Cortex of kidney (tissue), 1 donor: Measurements from ENCODE around the gene RIC1.
"Not testable (repeated sequence)": the region's sequence is repeated elsewhere in the genome, so short reads cannot be mapped to it uniquely, and the experiment has no call there.

ENCODE experiments used
- DNase-seq: peaks from one replicate; lab custom pipeline; 2025; lab: John Stamatoyannopoulos, UW

Gene RIC1

DNA sequence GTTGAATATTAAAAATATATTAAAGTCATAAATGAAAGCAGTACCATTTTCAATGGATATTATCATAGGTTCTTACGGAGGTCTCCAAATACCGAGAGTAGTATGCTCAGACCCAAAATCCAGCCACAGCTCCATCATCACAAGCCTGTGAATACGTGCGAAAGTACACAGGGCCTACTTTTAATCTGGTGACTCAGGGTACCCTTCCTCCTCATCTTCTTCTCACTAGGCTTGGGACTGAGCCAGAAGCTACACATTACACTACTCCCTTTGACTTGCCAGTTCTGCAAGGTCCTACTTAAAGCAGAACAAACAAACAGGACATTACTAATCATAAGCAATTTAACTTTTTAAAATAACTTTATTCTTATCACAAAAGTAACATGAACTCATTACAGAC is 7.6 kb upstream of the RIC1 start:
- no peak for DNase-seq

DNA sequence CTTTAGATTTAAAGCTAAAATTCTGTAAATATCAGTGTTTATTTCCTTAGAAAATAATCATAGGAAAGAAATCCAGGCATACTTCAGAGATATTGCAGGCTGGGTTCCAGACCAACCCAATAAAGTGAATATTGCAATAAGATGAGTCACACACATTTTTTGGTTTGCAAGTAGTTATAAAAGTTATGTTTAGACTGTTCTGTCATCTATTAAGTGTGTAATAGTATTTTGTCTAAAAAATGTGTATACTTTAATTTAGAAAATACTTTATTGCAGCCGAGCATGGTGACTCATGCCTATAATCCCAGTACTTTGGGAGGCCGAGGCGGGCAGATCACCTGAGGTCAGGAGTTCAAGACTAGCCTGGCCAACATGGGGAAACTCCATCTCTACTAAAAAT is 6.9 kb upstream of the RIC1 start:
- DNase-seq = no peak

DNA sequence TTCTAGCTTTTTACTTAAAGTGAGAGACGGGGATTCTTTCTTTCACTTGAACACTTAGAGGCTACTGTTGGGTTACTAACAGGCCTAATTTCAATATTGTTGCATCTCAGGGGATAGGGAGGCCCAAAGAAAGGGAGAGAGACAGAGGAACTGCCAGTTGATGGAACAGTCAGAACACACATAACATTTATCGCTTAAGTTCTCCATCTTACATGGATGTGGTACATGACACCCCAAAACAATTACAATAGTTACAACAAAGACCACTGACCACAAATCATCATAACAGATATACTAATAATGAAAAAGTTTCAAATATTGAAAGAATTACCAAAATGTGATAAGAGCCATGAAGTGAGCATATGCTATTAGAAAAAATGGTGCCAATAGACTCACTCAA is 4.3 kb upstream of the RIC1 start:
- DNase-seq = no peak

DNA sequence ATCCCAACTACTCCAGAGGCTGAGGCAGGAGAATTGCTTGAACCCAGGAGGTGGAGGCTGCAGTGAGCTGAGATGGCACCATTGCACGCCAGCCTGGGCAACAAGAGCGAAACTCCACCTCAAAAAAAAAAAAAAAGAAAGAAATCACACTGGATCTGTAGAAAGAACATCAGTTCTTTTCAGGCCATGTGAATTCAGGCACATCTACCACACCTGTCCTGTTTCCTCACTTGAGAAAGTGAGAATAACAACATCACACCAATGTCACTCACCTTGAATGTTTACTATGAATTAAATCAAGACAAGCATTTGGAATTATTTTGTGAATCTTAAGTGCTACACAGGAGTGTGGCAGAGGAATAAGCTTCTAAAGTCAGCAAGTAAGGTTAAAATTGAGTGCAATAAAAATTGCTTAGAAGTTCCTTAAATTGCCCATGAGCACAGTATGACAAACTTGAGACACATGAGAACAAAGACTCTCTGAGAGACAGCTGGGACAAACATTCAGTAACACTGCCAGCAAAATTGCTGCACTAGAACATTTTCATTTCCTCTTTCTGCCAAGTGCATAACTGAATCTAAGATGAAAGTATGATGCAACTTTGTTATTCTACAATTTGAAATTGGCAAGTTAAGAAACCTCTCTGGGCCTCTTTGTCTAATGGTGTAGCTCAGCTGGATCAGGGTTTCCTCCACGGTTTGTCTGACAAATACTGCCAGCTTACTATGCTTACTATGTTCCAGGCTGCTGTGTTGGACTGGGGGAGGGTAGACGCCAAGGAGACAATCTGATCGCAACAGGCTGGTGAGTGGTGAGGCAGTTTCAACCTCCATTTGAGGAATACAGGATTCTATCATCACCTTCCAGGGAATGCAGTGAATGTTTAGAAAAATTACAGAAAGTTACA is 1.9 kb upstream of the RIC1 start:
- no peak for DNase-seq

DNA sequence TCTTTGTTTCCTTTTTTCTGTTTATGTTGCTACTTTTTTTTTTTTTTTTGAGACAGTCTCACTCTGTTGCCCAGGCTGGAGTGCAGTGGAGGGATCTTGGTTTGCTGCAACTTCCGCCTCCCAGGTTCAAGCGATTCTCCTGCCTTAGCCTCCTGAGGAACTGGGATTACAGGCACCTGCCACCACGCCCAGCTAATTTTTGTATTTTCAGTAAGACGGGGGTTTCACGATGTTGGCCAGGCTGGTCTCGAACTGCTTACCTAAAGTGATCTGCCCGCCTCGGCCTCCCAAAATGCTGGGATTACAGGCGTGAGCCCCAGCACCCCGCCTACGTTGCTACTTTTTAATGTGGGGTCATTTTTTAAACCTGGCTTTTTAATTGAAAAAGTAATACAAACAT is 1.2 kb upstream of the RIC1 start:
- DNase-seq = not testable (repeated sequence)

DNA sequence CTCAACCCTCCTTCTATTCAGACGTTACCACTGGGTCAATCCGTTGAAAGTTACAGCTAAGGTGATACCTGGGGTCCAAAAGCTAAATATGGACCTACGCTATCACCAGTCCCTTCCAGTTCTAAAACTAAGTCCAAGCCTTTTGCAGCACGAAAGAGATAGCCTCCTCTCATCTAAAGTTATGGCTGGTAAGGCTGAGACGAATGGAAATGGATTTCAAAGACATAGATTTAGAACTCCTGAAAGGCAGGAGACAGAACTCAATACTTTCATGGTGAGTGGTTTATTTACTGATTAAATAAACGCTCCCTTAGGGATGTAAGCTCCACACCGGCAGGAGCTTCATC is 751 bp upstream of the RIC1 start:
- DNase-seq = no peak

DNA sequence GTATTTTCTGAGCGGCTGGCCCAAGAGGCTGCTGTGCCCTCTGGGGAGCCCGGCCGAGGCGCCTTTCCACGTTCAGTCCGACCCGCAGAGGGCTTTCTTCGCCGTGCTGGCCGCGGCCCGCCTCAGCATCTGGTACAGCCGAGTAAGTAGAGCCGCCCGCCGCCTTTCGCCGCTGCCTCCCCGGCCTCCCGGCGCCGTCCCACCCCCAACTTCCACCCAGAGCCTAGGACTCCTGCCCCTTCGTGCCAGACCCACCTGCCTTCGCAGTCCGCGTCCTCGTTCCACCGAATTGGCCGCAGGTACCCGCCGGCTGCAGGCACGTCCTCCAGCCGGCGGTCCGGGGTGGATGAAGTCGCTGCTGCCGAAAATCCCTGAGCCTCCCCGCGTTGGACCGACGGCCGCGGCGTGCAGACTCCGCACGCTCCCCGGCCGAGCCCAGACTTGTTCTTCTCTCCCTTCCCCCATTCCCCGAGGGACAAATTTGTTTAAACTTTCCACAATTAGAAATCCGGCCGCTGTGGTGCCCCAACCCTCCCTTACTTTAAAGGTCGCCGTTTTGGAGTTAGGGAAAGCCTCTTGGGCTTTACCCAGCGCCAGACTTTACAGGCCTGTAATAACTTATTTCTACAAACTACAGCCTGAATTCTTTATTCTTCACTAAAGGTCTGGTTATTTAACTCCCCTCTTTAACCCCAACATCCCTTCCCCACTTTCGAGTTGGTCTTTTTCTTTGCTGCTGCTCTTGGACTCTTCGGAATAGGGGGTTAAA is 589 bp downstream of the RIC1 start:
- DNase-seq = peak; percentile 25

DNA sequence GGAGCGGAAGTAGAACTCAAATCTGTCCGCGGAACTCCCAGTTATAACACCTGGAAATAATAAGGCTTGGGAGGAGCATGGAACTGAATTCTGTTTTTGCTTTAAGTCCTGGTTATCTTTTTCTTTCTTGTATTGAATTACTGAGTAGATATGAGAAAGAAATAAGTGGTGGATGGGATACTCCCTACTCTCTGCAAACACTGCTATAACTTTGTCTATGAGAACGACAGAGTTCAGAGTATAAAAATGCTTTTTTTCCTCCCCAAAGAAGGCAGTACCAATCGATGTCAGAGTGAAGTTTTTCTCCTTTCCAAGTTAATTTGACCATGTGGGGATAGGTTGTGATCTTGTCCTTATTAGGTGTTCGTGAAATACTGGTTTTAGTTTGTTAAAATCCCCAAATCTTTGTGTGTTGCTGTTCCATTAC is 1.2 kb downstream of the RIC1 start:
- DNase-seq = no peak

DNA sequence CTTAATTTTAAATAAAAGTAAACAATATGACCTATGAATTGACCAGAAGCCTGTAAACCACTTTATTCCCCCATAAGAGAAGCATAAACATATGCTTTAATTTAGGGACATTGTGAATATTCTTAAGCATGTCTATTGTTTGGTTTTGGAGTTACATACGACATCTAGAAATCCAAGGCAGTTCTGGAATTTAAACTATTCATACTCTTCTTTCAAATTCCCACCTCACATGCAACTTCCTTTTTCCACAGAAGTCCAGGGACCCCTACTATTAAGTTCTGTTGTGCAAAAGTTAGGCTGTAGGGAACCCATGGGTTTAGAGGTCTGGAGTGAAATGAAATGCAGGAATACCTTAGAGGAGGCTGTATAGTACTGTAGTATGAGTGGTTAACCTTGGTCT is 2.1 kb downstream of the RIC1 start:
- DNase-seq = no peak

DNA sequence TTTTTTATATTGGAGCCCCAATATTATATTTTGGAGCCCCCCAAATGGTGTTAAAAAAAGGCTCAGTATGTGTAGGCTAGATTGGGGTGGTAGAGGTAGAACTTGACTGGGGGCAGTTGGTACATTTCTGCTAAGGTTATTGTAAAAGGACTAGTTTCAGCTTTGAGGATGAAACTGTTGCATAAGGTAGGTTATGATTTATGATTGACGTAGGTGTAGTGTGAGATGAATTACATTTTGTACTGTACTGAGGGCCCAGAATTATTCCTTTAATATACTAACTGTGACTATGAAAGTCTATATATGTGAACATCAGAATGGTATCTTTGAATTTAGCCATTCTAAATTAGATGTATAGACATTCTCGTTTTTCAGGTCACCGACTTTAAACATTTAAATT is 3.6 kb downstream of the RIC1 start:
- no peak for DNase-seq

DNA sequence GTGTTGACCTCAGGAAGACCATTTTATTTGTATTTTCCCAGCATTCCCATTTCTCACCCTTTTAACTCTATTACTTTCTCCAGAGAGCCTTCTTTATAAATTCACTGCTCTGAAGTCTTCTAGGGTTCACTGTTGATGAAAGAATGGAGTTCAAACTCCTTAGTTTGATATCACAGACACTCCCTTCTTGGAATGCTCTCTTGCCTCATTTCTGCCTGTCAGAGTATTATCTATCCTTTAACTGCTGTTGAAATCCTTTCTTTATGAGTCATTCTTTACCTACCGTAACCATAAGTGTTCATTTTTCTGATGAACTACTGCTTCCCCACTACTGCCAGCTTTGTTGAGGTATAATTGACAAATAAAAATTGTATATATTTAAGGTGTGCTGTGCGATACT is 4.3 kb downstream of the RIC1 start:
- no peak for DNase-seq

DNA sequence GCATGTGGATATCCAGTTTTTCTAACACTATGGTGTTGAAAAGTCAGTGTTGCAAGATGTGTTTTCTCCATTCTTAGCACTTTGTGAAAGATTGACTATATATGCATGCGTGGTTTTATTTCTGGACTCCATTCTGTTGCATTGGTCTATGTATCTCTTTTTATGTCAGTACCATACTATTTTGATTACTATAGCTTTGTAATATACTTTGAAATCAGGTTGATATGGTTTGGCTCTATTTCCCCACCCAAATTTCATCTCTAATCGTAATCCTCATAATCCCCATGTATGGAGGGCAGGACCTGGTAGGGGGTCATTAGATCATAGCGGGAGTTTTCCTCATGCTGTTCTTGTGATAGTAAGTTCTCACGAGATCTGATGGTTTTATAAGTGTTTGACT is 6.5 kb downstream of the RIC1 start:
- no peak for DNase-seq

DNA sequence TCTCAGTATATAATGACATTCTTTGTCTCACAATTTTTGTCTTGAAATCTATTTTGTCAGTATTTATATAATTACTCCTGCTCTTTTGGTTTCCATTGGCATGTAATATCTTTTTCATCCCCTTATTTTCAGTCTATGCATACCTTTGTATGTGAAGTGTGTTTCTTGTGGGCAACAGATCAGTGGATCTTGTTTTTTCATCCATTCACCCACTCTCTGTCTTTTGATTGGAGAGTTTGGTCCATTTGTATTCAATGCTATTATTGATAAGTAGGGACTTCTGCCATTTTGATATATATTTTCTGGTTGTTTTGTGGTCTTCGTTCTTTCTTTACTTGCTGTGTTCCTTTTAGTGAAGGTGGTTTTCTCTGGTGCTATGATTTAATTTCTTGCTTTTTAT is 10.9 kb downstream of the RIC1 start:
- DNase-seq = no peak

DNA sequence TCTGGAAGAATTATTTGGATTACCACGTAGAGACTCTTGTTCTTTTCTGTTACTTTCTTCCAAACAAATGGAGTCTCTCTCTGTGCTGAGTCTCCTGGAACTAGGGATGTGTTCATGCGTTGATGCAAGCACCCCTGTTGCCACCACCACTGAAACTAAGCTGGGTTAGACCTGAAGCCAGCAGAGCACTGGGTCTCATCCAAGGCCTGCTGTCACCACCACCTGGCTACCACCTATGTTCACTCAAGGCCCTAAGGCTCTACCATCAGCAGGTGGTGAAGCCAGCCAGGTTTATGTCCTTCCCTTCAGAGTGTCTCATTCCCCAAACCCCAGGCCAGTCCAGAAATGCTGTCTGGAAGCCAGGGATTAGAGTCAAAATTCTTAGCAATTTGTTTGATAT is 13.3 kb downstream of the RIC1 start:
- no peak for DNase-seq

DNA sequence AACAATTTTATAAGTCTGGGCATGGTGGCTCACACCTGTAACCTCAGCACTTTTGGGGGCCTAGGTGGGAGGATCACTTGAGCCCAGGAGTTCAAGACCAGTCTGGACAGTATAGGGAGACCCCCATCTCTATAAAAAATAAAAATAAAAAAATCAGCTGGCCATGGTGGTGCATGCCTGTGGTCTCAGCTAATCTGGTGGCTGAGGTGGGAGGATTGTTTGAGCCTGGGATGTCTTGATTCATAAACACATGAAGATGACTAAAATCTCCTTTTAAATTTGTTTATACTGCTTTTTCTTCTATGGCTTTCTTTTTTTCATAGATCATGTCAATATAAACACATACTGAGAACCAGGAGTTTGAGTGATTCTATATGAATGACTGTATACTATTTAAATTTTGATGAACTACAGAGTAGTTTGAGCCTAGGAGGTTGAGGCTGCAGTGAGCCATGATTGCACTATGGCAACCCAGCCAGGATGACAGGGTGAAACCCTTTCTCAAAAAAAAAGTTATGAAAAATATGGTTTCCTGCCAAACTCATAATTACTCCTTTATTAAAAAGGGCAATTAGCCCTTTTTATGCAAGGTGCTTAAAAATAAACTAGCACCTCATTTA is 14.2 kb downstream of the RIC1 start:
- no peak for DNase-seq

DNA sequence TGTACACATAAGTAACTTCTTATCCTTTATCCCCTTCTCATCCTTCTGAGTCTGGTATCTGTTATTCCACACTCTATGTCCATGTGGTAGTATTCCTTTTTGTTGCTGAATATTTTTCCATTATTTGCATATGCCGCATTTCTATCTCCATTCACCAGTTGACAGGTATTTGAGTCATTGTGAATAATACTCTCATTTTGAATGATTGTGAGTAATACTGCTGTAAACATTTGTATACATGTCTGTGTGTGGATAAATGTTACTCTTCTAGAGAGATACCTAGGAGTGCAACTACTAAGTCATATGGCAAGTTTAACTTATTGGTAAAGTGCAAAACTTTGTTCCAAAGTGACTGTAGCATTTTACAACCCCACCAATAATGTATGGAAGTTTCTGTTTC is 15.6 kb downstream of the RIC1 start:
- no peak for DNase-seq

DNA sequence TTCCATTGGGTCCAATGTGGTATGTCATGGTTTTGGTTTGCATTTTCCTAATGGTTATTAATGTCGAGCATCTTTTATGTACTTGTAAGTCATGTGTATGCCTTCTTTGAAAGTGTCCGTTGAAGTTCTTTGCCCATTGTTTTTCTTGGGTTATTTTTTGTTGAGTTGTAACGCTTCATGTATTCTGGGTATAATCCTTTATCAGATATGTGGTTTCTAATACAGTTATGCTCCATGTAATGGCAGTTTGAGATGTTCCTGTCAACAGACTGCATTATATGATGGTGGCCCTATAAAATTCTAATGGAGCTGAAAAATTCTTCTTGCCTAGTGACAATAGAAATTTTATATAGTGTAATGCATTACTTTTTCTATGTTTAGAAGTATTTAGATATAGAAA is 17.2 kb downstream of the RIC1 start:
- no peak for DNase-seq

DNA sequence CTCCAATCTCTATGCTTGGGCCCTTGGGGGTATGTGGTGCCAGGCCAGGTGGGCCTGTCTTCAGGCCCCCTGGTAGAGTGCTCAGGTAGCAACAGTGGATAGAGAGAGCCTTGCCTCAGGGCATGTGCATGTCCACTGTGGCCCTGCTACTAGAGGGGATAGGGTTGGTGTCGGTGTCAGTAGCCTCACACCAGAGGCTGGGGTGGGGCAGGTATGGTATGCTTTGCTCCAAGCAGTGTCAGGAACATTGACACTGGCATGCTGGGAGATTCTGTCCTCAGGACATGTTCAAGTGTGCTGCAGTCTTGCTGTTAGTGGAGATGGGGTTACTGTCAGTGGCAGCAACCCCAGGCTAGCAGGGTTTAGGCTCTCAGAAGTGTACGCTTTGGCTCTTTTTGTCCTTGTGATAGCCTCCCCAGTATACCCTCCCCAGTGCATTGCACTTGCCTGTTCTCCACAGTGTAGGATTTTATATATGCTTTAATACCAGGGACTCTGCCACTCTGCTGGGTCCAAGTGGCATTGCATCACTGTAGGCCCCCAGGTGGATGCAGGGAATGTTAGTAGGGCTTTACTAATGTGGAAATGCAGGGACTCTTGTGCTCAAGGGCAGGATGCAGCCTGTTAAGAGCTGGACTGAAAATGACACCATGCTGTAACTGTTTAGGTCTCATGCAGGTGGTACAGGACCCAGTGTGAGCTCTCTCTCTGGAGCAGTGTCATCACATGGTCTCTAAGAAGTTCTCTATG is 21.6 kb downstream of the RIC1 start:
- DNase-seq = no peak

DNA sequence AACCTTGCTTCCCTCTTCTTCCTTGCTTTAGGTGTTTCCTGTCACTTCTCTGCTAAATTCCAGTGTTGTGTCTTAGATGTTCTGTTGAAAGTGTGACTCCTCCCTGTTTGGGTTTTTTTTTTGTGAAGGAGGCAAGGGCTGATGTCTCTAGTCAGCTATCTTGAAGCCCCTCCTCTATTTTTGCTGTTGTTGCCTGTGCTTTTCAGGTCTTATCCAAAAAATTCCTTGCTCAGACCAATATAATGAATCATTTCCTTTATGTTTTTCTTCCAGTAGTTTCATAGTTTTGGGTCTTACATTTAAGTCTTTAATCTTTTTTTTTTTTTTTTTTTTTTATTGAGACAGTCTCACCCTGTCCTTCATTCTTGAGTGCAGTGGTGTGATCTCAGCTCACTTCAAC is 22.3 kb downstream of the RIC1 start:
- no peak for DNase-seq

DNA sequence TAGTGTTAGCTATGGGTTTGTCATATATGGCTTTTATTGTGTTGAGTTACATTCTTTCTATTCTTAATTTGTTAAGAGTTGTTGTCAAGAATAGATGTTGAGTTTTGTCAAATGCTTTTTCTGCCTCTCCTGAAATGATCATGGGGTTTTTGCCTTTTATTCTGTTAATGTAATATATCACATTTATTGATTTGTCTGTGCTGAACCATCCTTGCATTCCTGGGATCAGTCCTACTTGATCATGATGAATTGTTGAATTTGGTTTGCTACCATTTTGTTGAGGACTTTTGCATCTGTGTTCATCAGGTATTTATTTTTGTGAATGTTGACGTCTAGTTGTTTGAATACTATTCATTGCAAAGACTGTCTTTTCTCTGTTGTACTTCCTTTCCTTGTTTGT is 23.9 kb downstream of the RIC1 start:
- DNase-seq = no peak

DNA sequence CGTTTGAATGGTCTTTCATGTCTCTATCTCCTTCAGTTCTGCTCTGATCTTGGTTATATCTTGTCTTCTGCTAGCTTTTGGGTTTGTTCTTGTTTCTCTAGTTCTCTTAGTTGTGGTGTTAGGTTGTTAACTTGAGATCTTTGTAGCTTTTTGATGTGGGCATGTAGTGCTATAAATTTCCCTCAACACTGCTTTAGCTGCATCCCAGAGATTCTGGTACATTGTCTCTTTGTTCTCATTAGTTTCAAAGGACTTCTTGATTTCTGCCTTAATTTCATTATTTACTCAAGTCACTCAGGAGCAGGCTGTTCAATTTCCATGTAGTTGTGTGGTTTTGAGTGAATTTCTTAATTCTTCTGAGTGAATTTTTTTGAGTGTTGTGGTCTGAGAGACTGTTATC is 33.9 kb downstream of the RIC1 start:
- DNase-seq = not testable (repeated sequence)

DNA sequence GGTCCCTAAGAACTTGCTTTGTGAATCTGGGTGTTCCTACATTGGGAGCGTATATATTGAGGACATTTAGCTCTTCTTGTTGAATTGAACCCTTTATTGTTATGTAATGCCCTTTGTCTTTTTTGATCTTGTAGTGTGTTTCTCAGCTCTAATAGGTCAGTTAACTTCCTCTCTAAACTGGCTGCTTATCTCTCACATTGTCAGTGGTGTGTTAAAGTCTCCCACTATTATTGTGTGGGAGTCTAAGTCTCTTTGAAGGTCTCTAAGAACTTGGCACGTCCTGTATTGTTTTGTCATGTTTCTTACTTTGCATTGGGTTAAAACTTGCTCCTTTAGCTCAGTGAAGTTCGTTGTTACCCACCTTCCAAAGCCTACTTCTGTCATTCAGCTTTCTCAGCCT is 36.2 kb downstream of the RIC1 start:
- DNase-seq = no peak
